GM19438 (cell line): ENCODE measurements around the gene MEP1A.
"Not testable (repeated sequence)": the region's sequence is repeated elsewhere in the genome, so short reads cannot be mapped to it uniquely, and the experiment has no call there.

Experiments used
- ATAC-seq: cut with Tn5 transposase; IDR thresholded peaks from one replicate; pipeline ENCODE4 v1.9.1; 2021; ENCODE audit warnings: low read depth; ENCODE audit not compliant: unreplicated experiment

The MEP1A gene

GRCh38 chr6:46793138-46793537 is at the start of gene MEP1A:
MEP1A (plus strand) TSS chr6:46793389; CDS start chr6:46793399, 10 bp downstream.
- no peak for ATAC-seq

- ATAC-seq = no peak
These were observed 49.6 kb upstream of the MEP1A start for GRCh38 chr6:46743425-46744158.

- not testable (repeated sequence) for ATAC-seq
These were observed 48.9 kb upstream of the MEP1A start for GRCh38 chr6:46744159-46744725.

- ATAC-seq = no peak
These were observed 47.2 kb upstream of the MEP1A start for GRCh38 chr6:46745973-46746372.

- ATAC-seq = no peak
These were observed 46.5 kb upstream of the MEP1A start, which contains the start of gene ANKRD66 for GRCh38 chr6:46746696-46747095. ANKRD66 (plus strand) TSS chr6:46746933; CDS start chr6:46751949, 5,016 bp downstream.

- ATAC-seq = no peak
These were observed 44.2 kb upstream of the MEP1A start for GRCh38 chr6:46748940-46749503.

GRCh38 chr6:46749731-46750130 is 43.5 kb upstream of the MEP1A start:
- ATAC-seq = no peak

- no peak for ATAC-seq
These were observed 41.5 kb upstream of the MEP1A start for GRCh38 chr6:46751658-46752057.

GRCh38 chr6:46755865-46756264 is 37.3 kb upstream of the MEP1A start:
- ATAC-seq = no peak

- ATAC-seq = no peak
These were observed 36.5 kb upstream of the MEP1A start for GRCh38 chr6:46756469-46757213.

GRCh38 chr6:46757214-46757596 is 36.0 kb upstream of the MEP1A start:
- ATAC-seq = no peak

GRCh38 chr6:46758960-46759753 is 34.0 kb upstream of the MEP1A start:
- ATAC-seq = no peak

GRCh38 chr6:46760925-46761324 is 32.3 kb upstream of the MEP1A start:
- no peak for ATAC-seq

GRCh38 chr6:46763466-46763865 is 29.7 kb upstream of the MEP1A start:
- no peak for ATAC-seq

- ATAC-seq = not testable (repeated sequence)
These were observed 28.9 kb upstream of the MEP1A start for GRCh38 chr6:46764280-46764679.

- ATAC-seq = no peak
These were observed 28.2 kb upstream of the MEP1A start for GRCh38 chr6:46764961-46765360.

GRCh38 chr6:46772016-46772415 is 21.2 kb upstream of the MEP1A start:
- ATAC-seq = no peak

- no peak for ATAC-seq
These were observed 20.4 kb upstream of the MEP1A start for GRCh38 chr6:46772762-46773161.

- ATAC-seq = no peak
These were observed 19.9 kb upstream of the MEP1A start for GRCh38 chr6:46773201-46773855.

GRCh38 chr6:46774736-46775135 is 18.5 kb upstream of the MEP1A start:
- ATAC-seq = not testable (repeated sequence)
